ENCODE measurements around the gene HJV. TPM values are rescaled to one million over a fixed set of nuclear protein-coding genes. Genes with fewer than 3 reads are reported as not detected.

Gene HJV
- total and polyA plus RNA-seq, 2 of the 8 experiments (the other 6 are each of a cell fraction or from before 2014, with no cell fraction given): 0.32 to 0.70 TPM

DNA sequence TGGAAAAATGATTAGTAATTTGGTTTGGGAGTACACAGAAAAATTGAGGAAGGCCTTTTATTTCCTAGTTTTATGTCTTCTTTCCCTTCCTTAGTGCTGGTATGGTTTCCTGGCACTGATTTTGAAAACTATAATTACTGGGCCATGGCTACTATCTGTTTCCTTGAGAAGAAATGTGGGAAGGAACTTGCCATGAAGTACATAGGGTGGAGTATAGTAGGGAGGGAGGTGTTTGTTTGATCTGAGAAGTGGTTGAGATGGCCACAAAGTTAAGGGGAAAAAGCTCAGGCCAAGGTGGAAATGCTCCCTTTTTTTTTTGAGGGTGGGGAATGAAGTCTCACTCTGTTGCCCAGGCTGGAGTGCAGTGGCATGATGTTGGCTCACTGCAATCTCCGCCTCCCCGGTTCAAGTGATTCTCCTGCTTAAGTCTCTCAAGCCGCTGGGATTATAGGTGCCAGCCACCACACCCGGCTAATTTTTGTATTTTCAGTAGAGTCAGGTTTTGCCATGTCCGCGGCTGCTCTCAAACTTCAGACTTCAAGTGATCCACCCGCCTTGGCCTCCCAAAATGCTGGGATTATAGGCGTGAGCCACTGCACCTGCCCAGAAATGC lies 11.3 kb downstream of the HJV start:
- WGBS, 2 experiments (ENCODE audit: extremely low coverage in 1 of 2, insufficient coverage in 1 of 2, insufficient read length in 1 of 2, insufficient replicate concordance in 2 of 2, low coverage in 1 of 2, low lambda C conversion rate in 2 of 2, missing lambda C conversion rate in 1 of 2): 95% methylated on average over 8 of the region's 8 CpGs; no CpG with 5 or more reads in 1 of the 2 experiments
- CTCF ChIA-PET (ENCODE audit: partially characterized antibody): interaction anchor here (0.8 to 7.3 kb wide), 6 partner anchors 22 to 165 kb away, joined by 4 to 152 read pairs (median 10); partner anchors contain the start of genes LIX1L, NUDT17 and RBM8A
- TF ChIP-seq SP1 (IDR thresholded peaks at IDR 0.05; ENCODE audit: low read depth, low read length) (no peak), SP2 (IDR thresholded peaks at IDR 0.05; ENCODE audit: low read length) (no peak), YY1 (IDR thresholded peaks at IDR 0.05; ENCODE audit: low read depth, low read length) (no peak), POLR2AphosphoS5 (IDR thresholded peaks at IDR 0.05; ENCODE audit: low read depth, low read length) (no peak), CBX5 (IDR thresholded peaks at IDR 0.05; ENCODE audit: low read depth, low read length) (no peak), SAP30 (IDR thresholded peaks at IDR 0.05; ENCODE audit: insufficient read depth, insufficient replicate concordance, low read length) (no peak), JUN (IDR thresholded peaks at IDR 0.05; ENCODE audit: low read depth, low read length) (no peak), RBBP5 (IDR thresholded peaks at IDR 0.05; ENCODE audit: borderline replicate concordance, low read depth, low read length) (no peak), SIX5 (IDR thresholded peaks at IDR 0.05; ENCODE audit: low read depth, low read length) (no peak), CBX8 (IDR thresholded peaks at IDR 0.05; ENCODE audit: borderline replicate concordance, low read depth, low read length) (no peak), PHF8 (conservative IDR thresholded peaks at IDR 0.05; ENCODE audit: low read depth, low read length) (no peak), FOSL1 (IDR thresholded peaks at IDR 0.05; ENCODE audit: insufficient read depth, low read depth, low read length) (no peak)
- TF ChIP-seq, protein P1, sequence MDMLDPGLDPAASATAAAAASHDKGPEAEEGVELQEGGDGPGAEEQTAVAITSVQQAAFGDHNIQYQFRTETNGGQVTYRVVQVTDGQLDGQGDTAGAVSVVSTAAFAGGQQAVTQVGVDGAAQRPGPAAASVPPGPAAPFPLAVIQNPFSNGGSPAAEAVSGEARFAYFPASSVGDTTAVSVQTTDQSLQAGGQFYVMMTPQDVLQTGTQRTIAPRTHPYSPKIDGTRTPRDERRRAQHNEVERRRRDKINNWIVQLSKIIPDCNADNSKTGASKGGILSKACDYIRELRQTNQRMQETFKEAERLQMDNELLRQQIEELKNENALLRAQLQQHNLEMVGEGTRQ (IDR thresholded peaks at IDR 0.05; ENCODE audit: low read length): no peak

More for the DNA sequence above, 11.3 kb downstream of the HJV start:
- DNase-seq (ENCODE audit: low read depth in 1 of 2, low spot score in 2 of 2) (no peak), FAIRE-seq (no peak)
- Histone ChIP-seq H2BK20ac (ENCODE audit: low read length) (no peak overlapping the region), H3K14ac (ENCODE audit: insufficient read length) (no peak overlapping the region), H4K20me1 (replicated peaks in 1 of 2; ENCODE audit: control insufficient read depth in 1 of 2, insufficient read depth in 2 of 2, low read length in 2 of 2) (no peaks in the 10 kb centered on the region), H4K8ac (ENCODE audit: extremely low read depth, insufficient read depth, low read length) (no peak overlapping the region), H2AK5ac (ENCODE audit: low read depth, low read length) (no peak overlapping the region), H3K23ac (ENCODE audit: insufficient read length) (no peak overlapping the region), H3K36me3 (ENCODE audit: control insufficient read depth in 2 of 4, insufficient read depth in 4 of 4, low read length in 3 of 4) (no peaks in the 10 kb centered on the region), H3K4me2 (ENCODE audit: insufficient read depth in 1 of 2, low read depth in 2 of 2, low read length in 2 of 2) (no peak overlapping the region), H4K5ac (ENCODE audit: insufficient read length, low read depth, low read length) (no peak overlapping the region), H3K23me2 (ENCODE audit: low read depth, low read length) (no peaks in the 10 kb centered on the region), H3K4ac (replicated peaks; ENCODE audit: insufficient read length, low read depth, low read length) (no peak overlapping the region), H3K56ac (replicated peaks; ENCODE audit: insufficient read length, low read depth, low read length) (no peak overlapping the region), H3K27ac (ENCODE audit: low read depth, low read length) (no peak overlapping the region), H2BK120ac (replicated peaks; ENCODE audit: low read depth, low read length) (no peak overlapping the region), H2BK15ac (ENCODE audit: low read length) (no peak overlapping the region), H3K9me3 (ENCODE audit: insufficient read depth in 2 of 2, low read depth in 1 of 2, low read length in 1 of 2) (no peaks in the 10 kb centered on the region), H2BK5ac (ENCODE audit: low read depth, low read length) (no peak overlapping the region), H3K79me2 (ENCODE audit: control insufficient read depth in 1 of 2, insufficient read depth in 2 of 2, low read length in 2 of 2) (no peaks in the 10 kb centered on the region), H4K91ac (replicated peaks; ENCODE audit: insufficient read length, low read length) (no peak overlapping the region), H3K4me3 (ENCODE audit: extremely low read depth in 1 of 4, insufficient read depth in 2 of 4, low read depth in 3 of 4, low read length in 4 of 4) (no peak overlapping the region), H3K18ac (ENCODE audit: extremely low read depth, low read length) (no peak overlapping the region), H2AFZ (ENCODE audit: low read length) (no peak overlapping the region), H2BK12ac (ENCODE audit: low read depth, low read length) (no peak overlapping the region), H3K9ac (replicated peaks in 1 of 4; ENCODE audit: extremely low read depth in 1 of 4, low read depth in 3 of 4, low read length in 3 of 4) (no peak overlapping the region), H3K27me3 (replicated peaks in 1 of 4; ENCODE audit: control insufficient read depth in 3 of 4, extremely low read depth in 1 of 4, insufficient read depth in 3 of 4, low read length in 3 of 4) (no peaks in the 10 kb centered on the region), H3K4me1 (replicated peaks in 1 of 4; ENCODE audit: control insufficient read depth in 3 of 4, insufficient read depth in 4 of 4, low read length in 3 of 4) (no peaks in the 10 kb centered on the region; a peak in 1 of 7 replicates), H3K79me1 (ENCODE audit: low read depth, low read length) (no peaks in the 10 kb centered on the region)
- POLR2A ChIA-PET (ENCODE audit: partially characterized antibody): interaction anchor here (0.6 to 4.5 kb wide), 4 partner anchors 18 to 41 kb away, joined by 3 to 30 read pairs (median 4); no protein-coding TSS in a partner anchor
